ENCODE measurements around the gene PRIMA1. TPM values are rescaled to one million over a fixed set of nuclear protein-coding genes. Genes with fewer than 3 reads are reported as not detected.

Gene PRIMA1
- total RNA-seq, 6 experiments from 2014 or later: 0.31 to 0.95 (median 0.43) TPM; not detected in 2

- DNase-seq (no peak), ATAC-seq (no peak)
- Histone ChIP-seq H3K4me3 (no peak overlapping the region), H3K27ac (no peak overlapping the region), H3K27me3 (no peaks in the 10 kb centered on the region), H3K9me3 (no peaks in the 10 kb centered on the region), H3K4me1 (no peaks in the 10 kb centered on the region), H3K36me3 (no peaks in the 10 kb centered on the region)
- 70% methylated on average over 5 of the region's 12 CpGs for WGBS (ENCODE audit: insufficient coverage, low coverage, low lambda C conversion rate, missing lambda C conversion rate)
- TF ChIP-seq POLR2A (IDR thresholded peaks at IDR 0.05): no peak
- TF ChIP-seq CTCF (IDR thresholded peaks at IDR 0.05): no peak
- intact Hi-C loops (cut with DNase I): no loop called here
These were observed 9.3 kb upstream of the PRIMA1 start for GRCh38 chr14:93797536-93797935.

- H3K4me1 ChIP-seq: no peaks in the 10 kb centered on the region
- no peak overlapping the region for H3K4me3 ChIP-seq
- no peaks in the 10 kb centered on the region for H3K36me3 ChIP-seq
- no peak overlapping the region for H3K27ac ChIP-seq
- TF ChIP-seq POLR2A (IDR thresholded peaks at IDR 0.05): no peak
- no peak for TF ChIP-seq CTCF (IDR thresholded peaks at IDR 0.05)
- WGBS (ENCODE audit: insufficient coverage, low coverage, low lambda C conversion rate, missing lambda C conversion rate): 49% methylated on average over 4 of the region's 4 CpGs
- no peaks in the 10 kb centered on the region for H3K27me3 ChIP-seq
- DNase-seq: no peak
- no peak for ATAC-seq
- intact Hi-C loops (cut with DNase I): no loop called here
- H3K9me3 ChIP-seq: no peaks in the 10 kb centered on the region
These were observed 8.8 kb upstream of the PRIMA1 start for GRCh38 chr14:93797071-93797470.

- Histone ChIP-seq H3K9me3 (no peaks in the 10 kb centered on the region), H3K4me1 (no peaks in the 10 kb centered on the region), H3K36me3 (no peaks in the 10 kb centered on the region), H3K27ac (no peak overlapping the region), H3K27me3 (no peaks in the 10 kb centered on the region), H3K4me3 (no peak overlapping the region)
- TF ChIP-seq CTCF (IDR thresholded peaks at IDR 0.05) (no peak), POLR2A (IDR thresholded peaks at IDR 0.05) (no peak)
- WGBS (ENCODE audit: insufficient coverage, low coverage, low lambda C conversion rate, missing lambda C conversion rate): 42% methylated on average over 2 of the region's 5 CpGs
- DNase-seq: no peak
- intact Hi-C loops (cut with DNase I): no loop called here
- no peak for ATAC-seq
These were observed 6.5 kb upstream of the PRIMA1 start for GRCh38 chr14:93794756-93795155.

- no peaks in the 10 kb centered on the region for H3K36me3 ChIP-seq
- no peaks in the 10 kb centered on the region for H3K27me3 ChIP-seq
- no peak overlapping the region for H3K4me3 ChIP-seq
- ATAC-seq: no peak
- H3K9me3 ChIP-seq: no peaks in the 10 kb centered on the region
- DNase-seq: no peak
- WGBS (ENCODE audit: insufficient coverage, low coverage, low lambda C conversion rate, missing lambda C conversion rate): 44% methylated on average over 10 of the region's 10 CpGs
- TF ChIP-seq POLR2A (IDR thresholded peaks at IDR 0.05): no peak
- TF ChIP-seq CTCF (IDR thresholded peaks at IDR 0.05): no peak
- H3K27ac ChIP-seq: no peak overlapping the region
- intact Hi-C loops (cut with DNase I): no loop called here
- H3K4me1 ChIP-seq: peaks cover 0 to 6% (median 0%) of the 10 kb centered on the region in 4 donors
These were observed 5.5 kb upstream of the PRIMA1 start for GRCh38 chr14:93793555-93794324.
